Activated B cell treated with CpG ODN at 0.5 μM for 24 hours (primary cell): ENCODE data around the gene SPP1. TPM values are rescaled to one million over a fixed set of nuclear protein-coding genes. Genes with fewer than 3 reads are reported as not detected.
"Not testable (repeated sequence)": the region's sequence is repeated elsewhere in the genome, so short reads cannot be mapped to it uniquely, and the experiment has no call there.

Source experiments
- ATAC-seq: fragments of 200-7000 bp; cut with Tn5 transposase; one replicate; pipeline ENCODE4 v1.10.0; 2021; ENCODE audit warnings: low read depth, mild to moderate bottlenecking, moderate library complexity
- CTCF ChIA-PET: fragments of 350-600 bp; sonication (Branson Sonifier 250); formaldehyde crosslinking; loops from one replicate; lab custom pipeline; 2021; ENCODE audit warnings: antibody characterized with exemption; lab: Charles Lee
- POLR2A ChIA-PET: fragments of 350-600 bp; sonication (Branson Sonifier 250); formaldehyde crosslinking; loops from one replicate; lab custom pipeline; 2021; ENCODE audit warnings: antibody characterized with exemption; lab: Charles Lee
- DNase-seq: peaks from one replicate; pipeline ENCODE4 v3.0.0; 2022
- H3K27ac Mint-ChIP-seq: one replicate; pipeline ENCODE4 v1.8.0; 2020; ENCODE audit warnings: mixed read lengths
- H3K27me3 Mint-ChIP-seq: one replicate; pipeline ENCODE4 v1.8.0; 2021; ENCODE audit warnings: mixed read lengths
- H3K36me3 Mint-ChIP-seq: one replicate; pipeline ENCODE4 v1.8.0; 2021; ENCODE audit warnings: low read depth, mixed read lengths
- H3K4me1 Mint-ChIP-seq: one replicate; pipeline ENCODE4 v1.8.0; 2021; ENCODE audit warnings: mixed read lengths
- H3K4me3 Mint-ChIP-seq: one replicate; pipeline ENCODE4 v1.8.0; 2020; ENCODE audit warnings: mild to moderate bottlenecking, mixed read lengths
- H3K9me3 Mint-ChIP-seq: one replicate; pipeline ENCODE4 v1.8.0; 2020; ENCODE audit warnings: mixed read lengths
- CTCF ChIP-seq: fragments of 200-600 bp; IDR thresholded peaks from one replicate; pipeline ENCODE4 v1.8.0; 2022; ENCODE audit warnings: antibody characterized with exemption, mild to moderate bottlenecking
- intact Hi-C: fragments of 100-400 bp; cut with micrococcal nuclease; formaldehyde crosslinking; loops from one replicate; pipeline ENCODE4 v1.15.1; 2024
- total RNA-seq: library from RNA; stranded (reverse); gene quantifications from 2 replicates; pipeline ENCODE4 v1.2.3, GENCODE V29; 2022

SPP1 gene
- total RNA-seq, 1 donor from 2014 or later: not detected

GRCh38 chr4:88017516-88018297 lies 42.2 kb downstream of the SPP1 start:
- CTCF ChIA-PET: no interaction called here
- POLR2A ChIA-PET: no interaction called here

GRCh38 chr4:88018466-88018865 lies 43.0 kb downstream of the SPP1 start:
- Mint-ChIP-seq H3K27ac (no peak overlapping the region), H3K4me1 (no peaks in the 10 kb centered on the region), H3K36me3 (no peaks in the 10 kb centered on the region), H3K4me3 (no peak overlapping the region), H3K9me3 (no peaks in the 10 kb centered on the region), H3K27me3 (no peaks in the 10 kb centered on the region)
- POLR2A ChIA-PET: no interaction called here
- CTCF ChIA-PET: no interaction called here
- ATAC-seq (no peak), DNase-seq (no peak)
- no peak for TF ChIP-seq CTCF
- intact Hi-C loops: loop anchor here (10.0 kb wide), 1 partner anchor 576 kb away; the partner anchor contains the start of gene HERC3

More at GRCh38 chr4:88017516-88018297, 42.2 kb downstream of the SPP1 start:
- H3K9me3 Mint-ChIP-seq: no peaks in the 10 kb centered on the region
- peaks cover 5% of the 10 kb centered on the region for H3K4me1 Mint-ChIP-seq
- no peak overlapping the region for H3K27ac Mint-ChIP-seq
- no peaks in the 10 kb centered on the region for H3K27me3 Mint-ChIP-seq
- no peaks in the 10 kb centered on the region for H3K36me3 Mint-ChIP-seq
- ATAC-seq (no peak), DNase-seq (no peak)
- TF ChIP-seq CTCF: no peak
- intact Hi-C loops: loop anchor here (10.0 kb wide), 1 partner anchor 577 kb away; the partner anchor contains the start of gene HERC3
- no peak overlapping the region for H3K4me3 Mint-ChIP-seq

GRCh38 chr4:88021824-88022223 lies 46.3 kb downstream of the SPP1 start:
- CTCF ChIA-PET: interaction anchor here (1.2 to 1.5 kb wide), 3 partner anchors 11 to 494 kb away, joined by 3 to 5 read pairs (median 4); no protein-coding TSS in a partner anchor
- POLR2A ChIA-PET: no interaction called here
- intact Hi-C loops: no loop called here
- Mint-ChIP-seq H3K36me3 (peaks cover 10% of the 10 kb centered on the region), H3K27me3 (no peaks in the 10 kb centered on the region), H3K9me3 (peaks cover 9% of the 10 kb centered on the region), H3K4me3 (no peak overlapping the region), H3K4me1 (no peaks in the 10 kb centered on the region), H3K27ac (no peak overlapping the region)
- ATAC-seq (no peak), DNase-seq (no peak)
- TF ChIP-seq CTCF: no peak

- intact Hi-C loops: no loop called here
- ChIA-PET POLR2A (no interaction called here), CTCF (interaction anchor here (1.2 to 1.4 kb wide), 2 partner anchors 190 to 493 kb away, joined by 3 to 4 read pairs; no protein-coding TSS in a partner anchor)
- H3K4me3 Mint-ChIP-seq: no peak overlapping the region
- DNase-seq (no peak), ATAC-seq (no peak)
- no peaks in the 10 kb centered on the region for H3K27me3 Mint-ChIP-seq
- H3K9me3 Mint-ChIP-seq: peaks cover 9% of the 10 kb centered on the region
- no peak overlapping the region for H3K27ac Mint-ChIP-seq
- H3K4me1 Mint-ChIP-seq: no peaks in the 10 kb centered on the region
- TF ChIP-seq CTCF: no peak
- H3K36me3 Mint-ChIP-seq: peaks cover 10% of the 10 kb centered on the region
These were observed 46.8 kb downstream of the SPP1 start for GRCh38 chr4:88022289-88022688.

- CTCF ChIA-PET, H3K4me3 Mint-ChIP-seq, ATAC-seq, H3K36me3 Mint-ChIP-seq, DNase-seq, POLR2A ChIA-PET, intact Hi-C loops, H3K27me3 Mint-ChIP-seq, H3K27ac Mint-ChIP-seq, H3K4me1 Mint-ChIP-seq: not testable (repeated sequence)
- H3K9me3 Mint-ChIP-seq: peaks cover 12% of the 10 kb centered on the region
These were observed 50.6 kb downstream of the SPP1 start for GRCh38 chr4:88025868-88026661.
